Frontal cortex (tissue), 4 donors: ENCODE results near the gene LTB4R2. TPM values are rescaled to one million over a fixed set of nuclear protein-coding genes. Genes with fewer than 3 reads are reported as not detected.

Source experiments
- DNase-seq, 2 donors: peaks; one replicate each; pipeline ENCODE4 v3.0.0; 2012; ENCODE audit warnings: low spot score in 2 of 2
- FAIRE-seq: peaks from 2 replicates; lab custom pipeline; 2012; peaks lifted over from hg19 to GRCh38; lab: Jason Lieb, UNC
- total RNA-seq: library from RNA; depleted of rRNA; stranded (reverse); fragments of >200 nt; gene quantifications from one replicate; pipeline ENCODE4 v1.2.3, GENCODE V29; 2014
- donor health status: control.
- donor health status: control.
- donor health status: control.

LTB4R2 gene
- total RNA-seq, 1 donor from 2014 or later, result 1.6 TPM

- DNase-seq, result no peak
- FAIRE-seq, result no peak
These were observed 35.8 kb upstream of the LTB4R2 start for GRCh38 chr14:24274101-24274543.

GRCh38 chr14:24277071-24277470 lies 32.9 kb upstream of the LTB4R2 start:
- FAIRE-seq (no peak), DNase-seq (no peak)

- FAIRE-seq (no peak), DNase-seq (no peak)
These were observed 32.2 kb upstream of the LTB4R2 start for GRCh38 chr14:24277606-24278321.

- DNase-seq (no peak), FAIRE-seq (no peak)
These were observed 31.5 kb upstream of the LTB4R2 start for GRCh38 chr14:24278424-24278823.

GRCh38 chr14:24279301-24280186 lies 30.4 kb upstream of the LTB4R2 start:
- DNase-seq, result no peak
- no peak for FAIRE-seq

- no peak for FAIRE-seq
- no peak for DNase-seq
These were observed 29.0 kb upstream of the LTB4R2 start for GRCh38 chr14:24280797-24281460.

GRCh38 chr14:24281636-24282035 lies 28.3 kb upstream of the LTB4R2 start:
- DNase-seq (no peak), FAIRE-seq (no peak)

- FAIRE-seq (no peak), DNase-seq (no peak)
These were observed 27.2 kb upstream of the LTB4R2 start for GRCh38 chr14:24282736-24283135.

GRCh38 chr14:24283796-24284460 lies 26.0 kb upstream of the LTB4R2 start:
- FAIRE-seq (no peak), DNase-seq (no peak)

GRCh38 chr14:24284501-24285035 lies 25.4 kb upstream of the LTB4R2 start:
- no peak for DNase-seq
- FAIRE-seq, result no peak

GRCh38 chr14:24285351-24285750 lies 24.6 kb upstream of the LTB4R2 start:
- DNase-seq (no peak), FAIRE-seq (no peak)

GRCh38 chr14:24286996-24287395 lies 22.9 kb upstream of the LTB4R2 start:
- DNase-seq (no peak), FAIRE-seq (no peak)

GRCh38 chr14:24289649-24290280 lies 20.2 kb upstream of the LTB4R2 start:
- no peak for DNase-seq
- FAIRE-seq, result no peak

GRCh38 chr14:24290746-24291145 lies 19.2 kb upstream of the LTB4R2 start:
- no peak for DNase-seq
- no peak for FAIRE-seq

GRCh38 chr14:24291446-24292117 lies 18.4 kb upstream of the LTB4R2 start:
- no peak for DNase-seq

GRCh38 chr14:24292118-24292807 lies 17.7 kb upstream of the LTB4R2 start:
- DNase-seq, result no peak
- FAIRE-seq, result no peak

More at GRCh38 chr14:24291446-24292117, 18.4 kb upstream of the LTB4R2 start:
- no peak for FAIRE-seq

GRCh38 chr14:24293525-24293924 lies 16.4 kb upstream of the LTB4R2 start:
- no peak for FAIRE-seq
- DNase-seq, result no peak
